Measurements from ENCODE around the gene RTN4RL1.

DNA sequence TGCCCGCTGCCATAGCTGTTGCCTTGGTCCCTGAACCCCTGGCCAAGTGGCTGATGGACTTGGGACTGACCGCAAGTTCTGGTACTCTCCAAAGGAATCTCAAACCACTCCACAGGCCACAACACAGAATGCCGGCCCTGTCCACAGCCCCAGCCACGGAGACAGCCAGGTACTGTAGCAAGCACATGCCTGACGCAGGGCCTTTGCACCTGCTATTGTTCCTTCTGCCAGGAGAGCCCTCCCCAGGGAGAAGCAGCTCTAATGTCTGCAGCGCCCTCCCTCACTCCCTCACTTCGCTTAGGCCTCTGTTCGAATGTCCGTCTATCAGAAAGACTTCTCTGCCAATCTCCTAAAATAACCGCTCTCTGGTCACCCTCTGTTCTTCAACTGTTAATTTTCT, 15.4 kb downstream of the RTN4RL1 start:
- TF ChIP-seq, protein P1, sequence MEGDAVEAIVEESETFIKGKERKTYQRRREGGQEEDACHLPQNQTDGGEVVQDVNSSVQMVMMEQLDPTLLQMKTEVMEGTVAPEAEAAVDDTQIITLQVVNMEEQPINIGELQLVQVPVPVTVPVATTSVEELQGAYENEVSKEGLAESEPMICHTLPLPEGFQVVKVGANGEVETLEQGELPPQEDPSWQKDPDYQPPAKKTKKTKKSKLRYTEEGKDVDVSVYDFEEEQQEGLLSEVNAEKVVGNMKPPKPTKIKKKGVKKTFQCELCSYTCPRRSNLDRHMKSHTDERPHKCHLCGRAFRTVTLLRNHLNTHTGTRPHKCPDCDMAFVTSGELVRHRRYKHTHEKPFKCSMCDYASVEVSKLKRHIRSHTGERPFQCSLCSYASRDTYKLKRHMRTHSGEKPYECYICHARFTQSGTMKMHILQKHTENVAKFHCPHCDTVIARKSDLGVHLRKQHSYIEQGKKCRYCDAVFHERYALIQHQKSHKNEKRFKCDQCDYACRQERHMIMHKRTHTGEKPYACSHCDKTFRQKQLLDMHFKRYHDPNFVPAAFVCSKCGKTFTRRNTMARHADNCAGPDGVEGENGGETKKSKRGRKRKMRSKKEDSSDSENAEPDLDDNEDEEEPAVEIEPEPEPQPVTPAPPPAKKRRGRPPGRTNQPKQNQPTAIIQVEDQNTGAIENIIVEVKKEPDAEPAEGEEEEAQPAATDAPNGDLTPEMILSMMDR (IDR thresholded peaks at IDR 0.05): no peak
- TF ChIP-seq POLR2A (IDR thresholded peaks at IDR 0.05) (no peak), EP300 (IDR thresholded peaks at IDR 0.05) (no peak)
